SK-MEL-5 (cell line): Measurements from ENCODE around the gene RAB22A. TPM values are rescaled to one million over a fixed set of nuclear protein-coding genes. Genes with fewer than 3 reads are reported as not detected.
A peak's percentile ranks its signal among the peaks of the same experiment; 100 is the strongest.

Experiments
- DNase-seq: peaks from one replicate; pipeline ENCODE4 v3.0.0-alpha.2; 2016; ENCODE audit warnings: low read depth, low spot score
- in situ Hi-C: cut with HindIII; loops from 2 replicates; pipeline ENCODE4 v1.10.0; 2016; ENCODE audit warnings: low sequenced_read_pairs, high pct_unique_total_duplicates, low pct_unique_long_range_greater_than_20kb
- polyA plus RNA-seq, 2 experiments: library from polyadenylated mRNA; depleted of rRNA; stranded (reverse); fragments of >200 nt; gene quantifications; 2 replicates each; pipeline ENCODE4 v1.2.3, GENCODE V29; 2015
- total RNA-seq: library from RNA; depleted of rRNA; stranded (reverse); fragments of >200 nt; shearing (Covaris generic); gene quantifications from 2 replicates; pipeline ENCODE4 v1.2.3, GENCODE V29; 2014; rRNA removed

The RAB22A gene, protein sequence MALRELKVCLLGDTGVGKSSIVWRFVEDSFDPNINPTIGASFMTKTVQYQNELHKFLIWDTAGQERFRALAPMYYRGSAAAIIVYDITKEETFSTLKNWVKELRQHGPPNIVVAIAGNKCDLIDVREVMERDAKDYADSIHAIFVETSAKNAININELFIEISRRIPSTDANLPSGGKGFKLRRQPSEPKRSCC
- 16.1 and 18.0 TPM in 2 replicates for total RNA-seq
- 14.6 and 14.9 TPM in 2 replicates for polyA plus RNA-seq (2015; cell fraction: cytosol; rRNA removed)
- polyA plus RNA-seq (2015; cell fraction: nucleus; rRNA removed): 5.9 and 6.8 TPM in 2 replicates

DNA sequence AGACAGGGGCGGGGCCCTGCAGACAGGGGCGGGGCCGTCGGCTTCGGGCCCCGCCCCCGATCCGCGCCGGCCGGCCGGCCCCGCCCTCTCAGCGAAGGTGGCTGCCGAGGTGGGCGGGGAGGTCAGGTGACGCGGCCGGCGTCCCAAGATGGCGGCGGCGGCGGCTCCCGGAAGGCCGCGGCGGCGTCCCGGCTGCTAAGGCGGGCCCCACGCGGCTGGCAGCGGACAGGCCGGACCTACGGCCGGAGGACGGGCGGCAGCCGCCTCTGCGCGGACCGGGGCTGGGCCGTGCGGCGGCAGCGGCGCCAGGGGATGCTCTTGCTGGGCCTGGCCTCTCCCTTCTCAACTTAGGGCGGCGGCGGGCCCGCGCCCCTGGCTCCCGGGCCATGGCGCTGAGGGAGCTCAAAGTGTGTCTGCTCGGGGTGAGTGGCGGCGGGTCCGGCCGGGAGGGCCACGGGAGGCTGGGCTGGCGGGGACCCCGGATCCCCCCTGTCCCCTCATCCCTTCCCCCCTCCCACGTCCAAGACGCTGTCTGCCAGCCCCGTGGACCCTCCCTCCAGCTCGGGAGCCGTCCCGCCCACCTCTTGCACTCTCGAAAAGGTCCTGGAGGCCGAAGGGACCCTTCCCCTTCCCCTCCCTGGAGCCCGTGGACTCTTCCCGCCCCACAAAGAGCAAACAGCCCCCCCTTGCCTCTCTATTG, at the start of gene RAB22A:
RAB22A (plus strand) TSS at position 125 of the 700 bp plus-strand sequence; CDS start at position 387, 262 bp downstream.
- peak; percentile 72 for DNase-seq
- in situ Hi-C loops: no loop called here

DNA sequence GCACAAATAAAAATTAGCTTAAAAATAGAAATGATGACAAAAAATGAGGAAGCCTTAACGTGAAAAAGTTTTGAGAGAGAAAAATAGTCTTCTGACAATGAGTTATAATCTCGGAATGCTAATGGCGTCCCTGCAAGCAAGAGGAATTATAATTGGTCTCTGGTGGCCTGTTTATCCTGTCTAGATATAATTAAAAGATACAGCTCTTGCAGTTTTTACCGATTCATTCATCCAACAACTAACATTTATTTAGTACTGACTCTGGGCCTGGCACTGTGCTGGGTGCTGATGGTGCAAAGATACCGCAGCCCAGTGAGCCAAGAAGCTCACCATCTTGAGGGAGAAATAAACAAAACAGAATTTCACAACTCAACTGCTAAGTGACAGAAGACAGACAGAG, 49.5 kb upstream of the RAB22A start:
- DNase-seq: no peak
- in situ Hi-C loops: no loop called here

DNA sequence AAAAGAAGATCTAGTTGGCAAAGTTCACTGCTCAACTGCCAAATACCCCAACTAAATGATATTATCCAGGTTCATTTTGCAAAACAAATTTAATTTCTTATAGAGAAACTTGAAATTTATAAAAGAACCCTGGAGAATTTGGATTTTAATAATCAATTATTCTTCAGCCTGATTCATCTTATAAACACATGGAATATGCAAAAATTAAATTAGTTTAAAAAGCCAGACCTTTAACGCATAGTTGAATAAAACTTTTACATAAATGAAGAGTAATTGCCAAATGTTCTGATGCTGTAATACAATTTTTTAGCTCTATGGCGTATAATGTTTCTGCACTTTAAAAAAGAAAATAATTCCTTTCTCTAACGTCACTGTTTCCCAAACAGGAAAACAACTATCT, 47.9 kb upstream of the RAB22A start:
- in situ Hi-C loops: no loop called here
- DNase-seq: no peak

DNA sequence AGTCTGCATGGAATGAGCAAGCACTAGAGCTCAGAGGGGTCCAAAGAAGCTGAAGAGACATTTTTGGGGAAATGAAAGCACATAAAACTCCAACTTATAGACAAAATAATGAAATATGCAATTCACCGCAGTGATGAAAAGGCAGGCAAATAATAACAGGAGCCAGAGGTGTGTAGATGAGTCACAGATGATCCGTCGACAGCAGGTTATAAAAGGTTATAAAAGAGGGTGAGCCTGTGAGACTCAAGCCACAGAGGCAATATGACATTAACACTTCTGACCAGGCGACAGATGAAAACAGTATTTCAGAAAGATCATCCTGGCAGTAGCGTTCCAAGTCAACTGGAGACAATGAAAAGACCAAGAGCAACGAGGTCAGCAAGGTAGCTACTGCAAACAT, 45.2 kb upstream of the RAB22A start:
- no peak for DNase-seq
- in situ Hi-C loops: no loop called here

DNA sequence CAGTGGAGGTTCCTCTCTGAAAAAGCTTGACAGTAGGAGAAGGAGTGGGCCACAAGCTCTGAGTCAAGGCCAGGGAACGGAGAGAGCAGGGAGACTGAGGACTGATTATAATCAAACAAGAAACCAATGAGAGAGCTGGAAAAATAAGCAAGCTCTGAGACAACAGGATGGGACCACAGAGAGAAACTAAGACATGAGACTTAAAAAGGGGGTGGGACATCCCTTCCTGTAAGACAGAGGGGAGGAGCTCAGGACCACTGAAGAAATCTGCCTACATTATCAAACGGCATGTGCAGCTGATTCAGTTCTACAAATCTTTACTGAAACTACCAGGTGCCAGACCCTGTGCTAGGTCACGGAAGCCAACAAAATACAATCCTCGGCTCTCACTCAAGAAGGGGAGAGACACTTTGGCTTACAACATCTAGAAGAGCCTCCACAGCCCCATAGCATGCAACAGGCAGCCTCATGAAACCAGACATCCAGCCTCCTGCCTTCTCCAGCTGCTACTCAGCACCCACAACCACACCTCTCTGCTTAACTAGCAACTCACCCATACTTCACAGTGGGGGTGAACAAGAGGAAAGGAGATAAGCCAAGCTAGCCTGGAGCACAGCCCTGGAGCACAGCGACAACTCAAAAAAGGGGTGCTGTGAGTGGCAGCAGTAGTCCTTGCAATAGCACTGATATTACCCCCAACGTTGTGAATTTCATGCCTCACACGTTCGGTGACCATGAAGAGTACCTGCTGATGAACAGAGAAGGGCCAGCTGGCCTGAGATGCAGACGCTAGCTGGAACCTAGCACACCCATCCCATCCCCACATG, 41.9 kb upstream of the RAB22A start:
- DNase-seq: no peak
- in situ Hi-C loops: no loop called here

DNA sequence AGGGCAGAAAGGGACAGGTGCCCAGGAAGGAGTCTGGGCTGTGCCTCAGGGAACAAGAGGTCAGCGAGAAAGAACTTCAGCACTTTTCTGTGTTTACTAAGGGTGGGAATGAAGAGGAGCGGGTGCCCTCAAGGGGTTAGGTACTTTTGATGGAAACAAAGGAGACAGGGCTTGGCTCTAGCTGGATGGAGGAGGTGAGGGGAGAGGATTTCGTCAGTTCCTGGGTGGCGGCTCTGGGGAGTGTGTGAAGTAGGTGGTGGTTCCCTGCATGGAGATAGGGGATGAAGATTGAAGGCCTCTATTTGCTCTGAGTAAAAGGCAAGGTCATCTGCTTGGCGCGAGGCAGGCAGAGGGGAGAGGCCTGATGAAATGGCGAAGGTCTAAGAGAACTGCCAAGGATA, 41.1 kb upstream of the RAB22A start:
- no peak for DNase-seq
- in situ Hi-C loops: no loop called here

GRCh38 chr20:58268936-58269619, 40.4 kb upstream of the RAB22A start:
- DNase-seq: no peak
- in situ Hi-C loops: no loop called here

GRCh38 chr20:58271606-58272351, 37.7 kb upstream of the RAB22A start:
- in situ Hi-C loops: no loop called here
- no peak for DNase-seq

DNA sequence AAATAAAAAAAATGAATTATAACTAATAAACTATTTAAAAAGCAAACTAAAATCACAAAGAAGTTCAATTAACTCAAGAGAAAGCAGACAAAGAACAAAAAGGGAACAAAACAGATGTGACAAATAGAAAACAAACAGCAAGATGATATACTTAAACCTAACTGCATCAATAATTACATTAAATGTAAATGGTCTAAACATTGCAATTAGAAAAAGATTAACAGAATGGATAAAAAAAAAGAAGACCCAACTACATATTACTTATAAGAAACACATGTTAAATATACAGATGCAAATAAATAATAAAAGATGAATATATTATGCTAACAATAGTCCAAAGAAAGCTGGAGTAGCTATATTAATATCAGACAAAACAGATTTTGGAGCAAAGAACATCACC, 35.1 kb upstream of the RAB22A start:
- DNase-seq: no peak
- in situ Hi-C loops: no loop called here

- no peak for DNase-seq
Measured at GRCh38 chr20:58277107-58277506, 32.4 kb upstream of the RAB22A start.

GRCh38 chr20:58277578-58278472, 31.7 kb upstream of the RAB22A start:
- no peak for DNase-seq
- in situ Hi-C loops: no loop called here

More at GRCh38 chr20:58277107-58277506, 32.4 kb upstream of the RAB22A start:
- in situ Hi-C loops: no loop called here

- DNase-seq: no peak
- in situ Hi-C loops: no loop called here
Measured at GRCh38 chr20:58286729-58287128, 22.8 kb upstream of the RAB22A start.

DNA sequence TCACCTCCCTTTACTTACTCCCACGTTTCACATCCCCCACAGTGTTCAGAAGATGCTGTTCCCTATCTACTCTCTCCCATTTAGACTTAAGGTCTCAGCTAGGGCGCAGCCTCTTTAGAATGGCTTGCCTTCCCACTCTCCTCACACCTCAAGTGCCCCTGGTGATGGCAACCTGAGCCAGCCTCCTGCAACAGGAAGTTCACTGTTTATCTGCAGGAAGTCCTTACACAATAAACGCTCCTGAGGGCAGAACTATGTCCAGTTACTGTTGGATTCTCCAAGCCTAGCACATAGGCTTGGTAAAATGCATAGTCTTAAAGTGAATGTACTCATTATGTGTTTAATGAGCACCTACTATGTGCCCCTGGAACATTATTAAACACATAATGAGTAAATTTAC, 21.9 kb upstream of the RAB22A start:
- no peak for DNase-seq
- in situ Hi-C loops: no loop called here

- no peak for DNase-seq
- in situ Hi-C loops: no loop called here
Measured at GRCh38 chr20:58289143-58289542, 20.4 kb upstream of the RAB22A start.

DNA sequence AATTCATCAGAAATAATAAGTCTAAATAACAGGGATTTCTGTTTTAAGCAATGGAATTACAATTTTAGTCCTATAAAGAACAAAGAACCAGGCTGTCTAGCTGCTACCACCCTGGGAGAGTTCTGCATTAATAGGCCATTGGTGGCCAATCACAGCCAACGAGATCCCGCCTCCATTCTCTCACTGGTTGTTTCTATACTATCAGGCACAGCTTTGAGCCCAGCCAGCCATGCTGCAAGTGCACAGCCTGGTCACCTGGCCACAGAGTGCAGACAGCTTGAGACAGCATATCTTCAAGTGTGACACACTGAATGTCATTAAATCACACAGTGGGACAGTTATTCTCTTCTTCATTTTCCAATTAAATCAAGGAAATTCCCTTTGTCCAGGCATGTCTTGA, 16.1 kb upstream of the RAB22A start:
- in situ Hi-C loops: no loop called here
- DNase-seq: peak; percentile 32
